Natural killer cell treated with Interleukin-12 subunit alpha and Interleukin-12 subunit beta and Interleukin-15 and Interleukin-18, amount 100 ng/mL, for 72 hours (primary cell): Measurements from ENCODE around the gene CHP2. TPM values are rescaled to one million over a fixed set of nuclear protein-coding genes. Genes with fewer than 3 reads are reported as not detected.

Experiments used
- ATAC-seq, 2 donors: fragments of 150-1000 bp; cut with Tn5 transposase in 1 of 2; sonication (Bioruptor Pico), chemical (Tn5 transposase) in 1 of 2; 2 replicates each; pipeline ENCODE4 v1.10.0; 2021
- DNase-seq: peaks from one replicate; pipeline ENCODE4 v3.0.0; 2022; ENCODE audit warnings: low spot score
- H3K27ac Mint-ChIP-seq, 2 donors: 1 replicate in 1 of 2; 2 replicates in 1 of 2; pipeline ENCODE4 v1.8.0; 2022; ENCODE audit warnings: mixed read lengths in 2 of 2, mild to moderate bottlenecking in 1 of 2, moderate library complexity in 1 of 2
- H3K27me3 Mint-ChIP-seq, 2 donors: 1 replicate in 1 of 2; 2 replicates in 1 of 2; pipeline ENCODE4 v1.8.0; 2022; ENCODE audit warnings: mixed read lengths in 2 of 2
- H3K36me3 Mint-ChIP-seq: one replicate; pipeline ENCODE4 v1.8.0; 2022; ENCODE audit warnings: mixed read lengths
- H3K4me1 Mint-ChIP-seq, 2 donors: 1 replicate in 1 of 2; 2 replicates in 1 of 2; pipeline ENCODE4 v1.8.0; 2022; ENCODE audit warnings: low read depth in 2 of 2, mixed read lengths in 2 of 2, mild to moderate bottlenecking in 1 of 2
- H3K4me3 Mint-ChIP-seq: one replicate; pipeline ENCODE4 v1.8.0; 2022; ENCODE audit warnings: mixed read lengths
- H3K9me3 Mint-ChIP-seq: 2 replicates; pipeline ENCODE4 v1.8.0; 2022; ENCODE audit warnings: mixed read lengths
- total RNA-seq, 2 donors: library from RNA; stranded (reverse); gene quantifications; one replicate each; pipeline ENCODE4 v1.2.3, GENCODE V29; 2022

Gene CHP2
- total RNA-seq, 2 donors from 2014 or later = not detected

GRCh38 chr16:23757937-23758619 is 3.3 kb downstream of the CHP2 start:
- ATAC-seq (no peak), DNase-seq (no peak)
- Mint-ChIP-seq H3K27ac (no peak overlapping the region), H3K4me1 (no peaks in the 10 kb centered on the region), H3K27me3 (peaks cover 25 to 38% of the 10 kb centered on the region in 2 donors), H3K4me3 (no peak overlapping the region), H3K9me3 (no peaks in the 10 kb centered on the region), H3K36me3 (no peaks in the 10 kb centered on the region)

- Mint-ChIP-seq H3K4me1 (no peaks in the 10 kb centered on the region), H3K4me3 (no peak overlapping the region), H3K36me3 (no peaks in the 10 kb centered on the region), H3K9me3 (no peaks in the 10 kb centered on the region), H3K27me3 (peaks cover 4 to 5% of the 10 kb centered on the region in 2 donors), H3K27ac (no peak overlapping the region)
- DNase-seq = no peak
- no peak for ATAC-seq
Measured at GRCh38 chr16:23765933-23766332, 11.1 kb downstream of the CHP2 start.

GRCh38 chr16:23768581-23768980 is 13.8 kb downstream of the CHP2 start:
- H3K36me3 Mint-ChIP-seq = no peaks in the 10 kb centered on the region
- no peak overlapping the region for H3K27ac Mint-ChIP-seq
- no peaks in the 10 kb centered on the region for H3K9me3 Mint-ChIP-seq
- ATAC-seq (no peak), DNase-seq (no peak)
- H3K27me3 Mint-ChIP-seq = peaks cover 12 to 13% of the 10 kb centered on the region in 2 donors
- no peak overlapping the region for H3K4me3 Mint-ChIP-seq
- H3K4me1 Mint-ChIP-seq = peaks cover 0 to 3% of the 10 kb centered on the region in 2 donors

GRCh38 chr16:23771027-23771426 is 16.2 kb downstream of the CHP2 start:
- peaks cover 0 to 17% of the 10 kb centered on the region in 2 donors for H3K4me1 Mint-ChIP-seq
- no peak overlapping the region for H3K27ac Mint-ChIP-seq
- DNase-seq = no peak
- ATAC-seq = no peak
- peaks cover 12 to 15% of the 10 kb centered on the region in 2 donors for H3K27me3 Mint-ChIP-seq
- H3K4me3 Mint-ChIP-seq = no peak overlapping the region
- H3K9me3 Mint-ChIP-seq = no peaks in the 10 kb centered on the region
- H3K36me3 Mint-ChIP-seq = no peaks in the 10 kb centered on the region

GRCh38 chr16:23771642-23772041 is 16.8 kb downstream of the CHP2 start:
- no peak for ATAC-seq
- Mint-ChIP-seq H3K4me3 (no peak overlapping the region), H3K36me3 (no peaks in the 10 kb centered on the region), H3K4me1 (peaks cover 0 to 17% of the 10 kb centered on the region in 2 donors), H3K27me3 (peaks cover 12 to 15% of the 10 kb centered on the region in 2 donors), H3K27ac (no peak overlapping the region), H3K9me3 (no peaks in the 10 kb centered on the region)
- DNase-seq = no peak

- no peaks in the 10 kb centered on the region for H3K36me3 Mint-ChIP-seq
- DNase-seq (no peak), ATAC-seq (no peak)
- H3K9me3 Mint-ChIP-seq = no peaks in the 10 kb centered on the region
- no peak overlapping the region for H3K4me3 Mint-ChIP-seq
- peaks cover 0 to 17% of the 10 kb centered on the region in 2 donors for H3K4me1 Mint-ChIP-seq
- peaks cover 12 to 15% of the 10 kb centered on the region in 2 donors for H3K27me3 Mint-ChIP-seq
- H3K27ac Mint-ChIP-seq = no peak overlapping the region
Measured at GRCh38 chr16:23773339-23773738, 18.5 kb downstream of the CHP2 start.

GRCh38 chr16:23781176-23781575 is 26.4 kb downstream of the CHP2 start:
- ATAC-seq (no peak), DNase-seq (no peak)
- no peak overlapping the region for H3K27ac Mint-ChIP-seq
- peaks cover 13 to 16% of the 10 kb centered on the region in 2 donors for H3K27me3 Mint-ChIP-seq
- H3K4me3 Mint-ChIP-seq = no peak overlapping the region
- H3K36me3 Mint-ChIP-seq = no peaks in the 10 kb centered on the region
- H3K9me3 Mint-ChIP-seq = no peaks in the 10 kb centered on the region
- no peaks in the 10 kb centered on the region for H3K4me1 Mint-ChIP-seq

- no peak overlapping the region for H3K4me3 Mint-ChIP-seq
- no peaks in the 10 kb centered on the region for H3K36me3 Mint-ChIP-seq
- H3K27me3 Mint-ChIP-seq = peaks cover 10 to 16% of the 10 kb centered on the region in 2 donors
- no peak for DNase-seq
- H3K9me3 Mint-ChIP-seq = no peaks in the 10 kb centered on the region
- peaks cover 9% of the 10 kb centered on the region in 2 donors for H3K4me1 Mint-ChIP-seq
- no peak for ATAC-seq
- H3K27ac Mint-ChIP-seq = no peak overlapping the region
Measured at GRCh38 chr16:23784811-23785447, 30.1 kb downstream of the CHP2 start.

GRCh38 chr16:23785842-23786241 is 31.0 kb downstream of the CHP2 start:
- ATAC-seq (no peak), DNase-seq (no peak)
- Mint-ChIP-seq H3K27ac (no peak overlapping the region), H3K36me3 (no peaks in the 10 kb centered on the region), H3K27me3 (peaks cover 10 to 16% of the 10 kb centered on the region in 2 donors), H3K9me3 (no peaks in the 10 kb centered on the region), H3K4me1 (peaks cover 9% of the 10 kb centered on the region in 2 donors), H3K4me3 (no peak overlapping the region)

GRCh38 chr16:23786964-23787561 is 32.2 kb downstream of the CHP2 start:
- Mint-ChIP-seq H3K9me3 (no peaks in the 10 kb centered on the region), H3K27me3 (peaks cover 9 to 14% of the 10 kb centered on the region in 2 donors), H3K4me3 (no peak overlapping the region), H3K4me1 (peaks cover 9% of the 10 kb centered on the region in 2 donors), H3K27ac (no peak overlapping the region), H3K36me3 (no peaks in the 10 kb centered on the region)
- no peak for ATAC-seq
- no peak for DNase-seq

- Mint-ChIP-seq H3K36me3 (no peaks in the 10 kb centered on the region), H3K27me3 (peaks cover 2 to 8% of the 10 kb centered on the region in 2 donors), H3K9me3 (no peaks in the 10 kb centered on the region), H3K4me3 (no peak overlapping the region), H3K4me1 (peaks cover 9% of the 10 kb centered on the region in 2 donors), H3K27ac (no peak overlapping the region)
- ATAC-seq = peak in 1 of 2 donors; percentile 46
- no peak for DNase-seq
Measured at GRCh38 chr16:23788685-23789084, 33.9 kb downstream of the CHP2 start.

- H3K4me3 Mint-ChIP-seq = no peak overlapping the region
- DNase-seq (no peak), ATAC-seq (no peak)
- H3K27ac Mint-ChIP-seq = no peak overlapping the region
- no peaks in the 10 kb centered on the region for H3K4me1 Mint-ChIP-seq
- no peaks in the 10 kb centered on the region for H3K36me3 Mint-ChIP-seq
- no peaks in the 10 kb centered on the region for H3K27me3 Mint-ChIP-seq
- H3K9me3 Mint-ChIP-seq = no peaks in the 10 kb centered on the region
Measured at GRCh38 chr16:23795378-23795777, 40.6 kb downstream of the CHP2 start.

GRCh38 chr16:23796941-23797340 is 42.1 kb downstream of the CHP2 start:
- ATAC-seq = no peak
- no peaks in the 10 kb centered on the region for H3K9me3 Mint-ChIP-seq
- no peak overlapping the region for H3K27ac Mint-ChIP-seq
- H3K27me3 Mint-ChIP-seq = no peaks in the 10 kb centered on the region
- H3K4me1 Mint-ChIP-seq = peaks cover 8% of the 10 kb centered on the region in 2 donors
- no peaks in the 10 kb centered on the region for H3K36me3 Mint-ChIP-seq
- H3K4me3 Mint-ChIP-seq = no peak overlapping the region
- no peak for DNase-seq

GRCh38 chr16:23801378-23801777 is 46.6 kb downstream of the CHP2 start:
- H3K4me3 Mint-ChIP-seq = peak overlapping the region; percentile 47
- ATAC-seq (peak; percentile 62 to 80), DNase-seq (peak; percentile 82)
- H3K27me3 Mint-ChIP-seq = no peaks in the 10 kb centered on the region
- no peaks in the 10 kb centered on the region for H3K36me3 Mint-ChIP-seq
- peaks cover 15 to 18% of the 10 kb centered on the region in 2 donors for H3K4me1 Mint-ChIP-seq
- no peak overlapping the region for H3K27ac Mint-ChIP-seq
- no peaks in the 10 kb centered on the region for H3K9me3 Mint-ChIP-seq
